Measurements from ENCODE around the gene KRT76. TPM values are rescaled to one million over a fixed set of nuclear protein-coding genes. Genes with fewer than 3 reads are reported as not detected.
"Not testable (repeated sequence)": the region's sequence is repeated elsewhere in the genome, so short reads cannot be mapped to it uniquely, and the experiment has no call there.

Gene KRT76
- total RNA-seq, 1 experiment from 2014 or later: not detected

- DNase-seq (ENCODE audit: low read depth): no peak
Observed at GRCh38 chr12:52781399-52782082, 4.4 kb upstream of the KRT76 start.

DNA sequence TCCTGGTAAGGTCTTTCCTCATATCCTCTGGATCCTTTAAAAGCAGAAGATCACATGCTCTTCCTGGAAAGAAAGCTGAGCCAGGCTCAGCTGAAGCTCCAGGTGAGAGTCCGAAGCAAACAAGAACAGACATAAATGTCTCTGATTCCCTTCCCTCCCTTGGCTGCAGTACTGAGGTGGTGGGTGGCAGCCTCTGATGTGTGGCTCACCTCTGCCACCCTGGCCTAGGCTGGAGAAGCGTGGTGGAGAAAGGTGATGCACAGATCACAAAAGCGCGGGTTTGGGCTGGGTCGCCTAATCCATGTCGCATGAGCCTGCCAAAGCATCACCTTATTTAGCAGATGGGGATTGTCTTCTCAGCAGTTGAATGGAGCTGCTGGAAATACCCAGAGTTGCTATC, 2.8 kb upstream of the KRT76 start:
- DNase-seq (ENCODE audit: low read depth): no peak

GRCh38 chr12:52778833-52779232, 1.7 kb upstream of the KRT76 start:
- DNase-seq (ENCODE audit: low read depth): no peak

DNA sequence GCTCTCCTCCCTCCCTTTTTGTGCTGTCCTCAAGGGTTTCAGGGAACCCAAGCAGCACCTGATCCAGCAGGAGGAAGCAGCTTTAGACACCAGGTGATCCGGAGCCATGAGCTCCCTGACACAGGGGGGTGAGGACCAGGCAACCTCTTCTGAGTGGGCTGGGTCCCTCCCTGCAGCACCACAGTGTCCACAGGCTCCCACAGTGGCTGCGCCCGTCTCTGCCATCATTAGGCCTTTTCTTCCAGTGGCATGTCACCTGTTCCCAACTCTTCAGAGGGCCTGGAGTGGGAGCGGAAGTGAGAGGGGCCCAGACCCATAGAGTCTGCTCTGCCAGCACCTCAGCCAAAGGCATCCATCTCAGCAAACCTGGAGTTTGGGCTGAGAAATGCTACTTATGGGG, 421 bp upstream of the KRT76 start:
- DNase-seq (ENCODE audit: low read depth): no peak

DNA sequence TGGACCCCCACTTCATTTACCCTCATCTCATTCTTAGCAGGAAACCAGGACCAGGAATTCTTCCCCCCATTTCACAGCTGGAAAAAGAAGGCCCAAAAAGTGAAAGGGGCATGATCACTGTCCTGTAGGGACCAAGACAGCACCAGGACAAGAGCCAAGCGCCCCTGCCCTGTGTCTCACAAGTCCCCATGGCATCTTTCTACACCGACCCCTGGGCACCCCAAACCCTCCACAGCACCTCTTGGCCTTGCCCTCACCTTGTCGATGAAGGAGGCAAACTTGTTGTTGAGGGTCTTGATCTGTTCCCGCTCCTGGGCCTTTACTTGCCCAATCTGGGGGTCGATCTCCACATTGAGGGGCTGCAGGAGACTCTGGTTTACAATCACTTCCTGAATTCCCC, 710 bp downstream of the KRT76 start:
- DNase-seq (ENCODE audit: low read depth): no peak

GRCh38 chr12:52774629-52775250, 2.4 kb downstream of the KRT76 start:
- no peak for DNase-seq (ENCODE audit: low read depth)

DNA sequence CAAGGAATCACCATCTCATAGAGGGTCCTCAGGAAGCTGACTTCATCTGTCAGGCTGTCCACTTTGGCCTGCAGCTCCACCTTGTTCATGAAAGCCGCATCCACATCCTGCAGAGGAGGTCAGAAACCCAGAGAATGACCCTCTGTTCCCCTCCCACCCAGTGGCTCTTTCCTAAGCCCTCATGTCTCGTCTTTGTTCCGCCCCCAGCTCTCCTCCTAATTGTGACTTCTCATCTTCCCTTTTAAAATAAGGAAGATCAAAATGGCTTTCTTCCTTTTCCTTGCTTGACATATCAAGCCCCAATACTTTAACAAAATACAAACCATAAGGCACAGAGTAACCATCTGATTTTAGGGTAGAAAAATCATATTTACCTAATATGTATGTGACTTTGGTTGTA, 4.4 kb downstream of the KRT76 start:
- DNase-seq (ENCODE audit: low read depth): no peak

DNA sequence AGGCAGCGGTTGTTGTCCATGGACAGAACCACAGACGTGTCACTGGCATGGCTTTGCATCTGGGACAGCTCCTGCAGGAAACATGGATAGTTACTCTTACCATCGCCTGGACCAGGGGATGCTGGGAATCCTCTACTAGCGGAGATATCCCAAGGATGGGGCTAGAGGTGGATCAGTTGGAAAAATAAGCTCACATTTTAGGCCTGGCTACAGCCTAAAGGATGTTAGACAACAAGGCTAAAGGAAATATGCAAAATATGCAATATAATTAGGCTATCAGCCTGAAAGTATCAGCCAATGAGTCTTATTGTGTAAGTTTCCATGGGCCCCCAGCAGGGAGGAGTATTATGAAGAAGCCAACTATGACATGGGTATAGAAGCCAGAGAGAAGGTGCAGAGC, 5.0 kb downstream of the KRT76 start:
- no peak for DNase-seq (ENCODE audit: low read depth)

GRCh38 chr12:52771505-52771904, 5.6 kb downstream of the KRT76 start:
- DNase-seq (ENCODE audit: low read depth): no peak

DNA sequence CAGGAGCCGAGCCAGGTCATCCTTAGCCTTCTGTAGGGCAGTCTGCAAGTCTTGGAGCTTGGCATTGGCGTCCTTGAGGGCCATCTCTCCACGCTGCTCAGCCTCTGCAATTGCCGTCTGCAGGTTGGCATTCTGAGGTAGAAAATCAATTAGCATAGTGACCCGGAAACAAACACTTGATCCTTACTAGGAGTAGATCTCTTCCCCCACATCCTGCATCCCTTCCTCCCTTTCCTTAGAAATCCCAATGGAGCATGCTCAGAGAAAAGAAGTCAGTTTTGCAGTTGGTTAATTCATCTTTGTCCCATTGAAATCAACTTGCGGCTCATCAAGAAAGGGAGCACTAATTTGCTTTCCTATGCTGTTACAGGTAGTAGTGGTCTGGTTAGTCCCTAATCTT, 6.1 kb downstream of the KRT76 start:
- no peak for DNase-seq (ENCODE audit: low read depth)

DNA sequence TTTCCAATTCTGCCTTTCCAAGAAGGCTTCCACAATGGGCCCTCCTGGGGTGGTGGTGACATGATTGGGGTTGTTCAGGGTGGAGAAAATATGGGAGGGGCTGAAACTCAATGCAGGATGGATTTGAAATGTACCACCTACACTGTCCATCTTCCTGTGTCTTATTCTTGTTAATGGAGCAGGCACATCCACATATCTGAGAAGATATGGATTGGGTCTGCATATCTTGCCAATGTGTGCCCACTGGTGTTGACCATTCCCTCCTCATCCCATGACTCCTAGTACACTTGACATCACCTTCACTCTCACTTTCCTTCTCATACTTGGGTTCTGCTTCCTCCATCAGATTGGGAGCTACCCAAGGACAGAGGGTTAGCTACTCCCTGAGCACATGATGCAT, 7.2 kb downstream of the KRT76 start:
- no peak for DNase-seq (ENCODE audit: low read depth)

DNA sequence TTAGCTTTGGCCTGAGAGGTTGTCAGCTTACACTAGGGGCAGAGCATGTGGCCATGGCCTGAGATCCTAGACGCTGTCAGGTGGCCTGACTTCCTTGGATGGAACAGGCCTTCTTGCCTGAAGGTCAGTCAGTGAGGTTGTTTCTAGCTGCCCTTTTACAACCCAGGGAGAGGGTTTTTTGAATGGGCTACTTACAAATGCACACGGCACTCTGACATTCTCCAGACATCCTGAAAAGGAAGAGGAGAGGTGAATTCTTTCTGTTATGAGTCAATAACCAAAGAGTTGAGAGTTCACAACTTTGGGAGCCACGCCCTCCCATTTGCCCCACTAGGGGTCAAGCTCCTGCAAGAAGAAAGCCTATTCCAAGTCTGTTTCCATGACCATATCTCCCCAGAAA, 7.8 kb downstream of the KRT76 start:
- DNase-seq (ENCODE audit: low read depth): no peak

GRCh38 chr12:52768479-52769200, 8.5 kb downstream of the KRT76 start:
- no peak for DNase-seq (ENCODE audit: low read depth)

DNA sequence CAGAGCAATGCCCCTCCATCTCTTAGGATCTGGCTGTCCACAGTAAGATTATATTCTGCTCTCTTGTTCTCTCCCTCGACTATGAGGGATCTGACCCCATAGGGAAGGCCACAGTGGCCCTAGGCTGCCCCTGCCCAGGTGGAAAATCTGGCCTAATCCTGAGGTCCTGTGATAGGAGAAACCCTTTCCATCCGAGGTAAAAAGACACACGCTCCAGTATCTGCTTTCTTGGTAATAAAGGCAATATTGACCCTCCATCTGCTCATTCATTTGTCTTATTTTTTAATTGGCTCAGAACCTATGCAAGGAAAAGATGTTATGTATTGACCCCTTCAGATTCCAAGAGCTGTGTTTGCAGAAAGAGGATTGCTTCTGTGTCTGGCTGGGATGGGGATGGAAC, 9.7 kb downstream of the KRT76 start:
- no peak for DNase-seq (ENCODE audit: low read depth)

DNA sequence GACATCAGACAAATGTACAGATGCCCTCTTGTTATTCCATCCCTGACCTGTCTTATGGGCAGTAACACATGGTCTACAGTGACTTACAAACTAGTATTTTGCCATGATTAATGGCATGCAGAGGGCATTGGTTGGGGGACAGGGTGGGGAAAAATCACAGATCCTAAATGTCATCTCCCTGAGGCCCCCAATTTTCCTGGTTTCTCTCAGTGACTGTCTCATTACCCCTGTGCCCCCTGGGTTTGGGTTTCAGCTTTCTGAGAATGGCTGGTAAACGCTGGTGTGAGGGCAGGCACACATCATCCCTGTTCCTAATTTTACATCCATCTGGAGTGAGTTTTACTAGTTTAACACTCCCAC, 10.1 kb downstream of the KRT76 start:
- DNase-seq (ENCODE audit: low read depth): no peak

GRCh38 chr12:52766351-52767019, 10.7 kb downstream of the KRT76 start:
- no peak for DNase-seq (ENCODE audit: low read depth)

DNA sequence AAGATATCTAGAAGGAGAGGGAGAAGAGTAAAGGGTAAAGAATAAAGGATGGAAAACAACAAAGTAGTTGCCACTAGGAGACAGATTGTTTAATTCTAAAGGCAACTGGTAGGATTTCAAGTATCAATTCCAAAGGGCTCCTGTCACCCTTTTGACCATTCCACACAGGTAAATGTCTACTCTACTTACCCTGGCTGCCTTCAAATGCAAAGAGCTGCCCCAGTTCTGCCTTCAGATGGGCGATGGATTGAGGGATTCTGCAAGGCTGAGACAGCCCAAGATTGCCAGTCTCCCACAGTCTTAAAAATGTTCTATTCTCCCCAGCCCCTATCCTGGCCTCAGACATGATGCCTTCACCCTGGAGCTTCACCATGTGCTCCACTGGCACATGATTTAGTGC, 11.4 kb downstream of the KRT76 start:
- DNase-seq (ENCODE audit: low read depth): no peak

GRCh38 chr12:52763991-52764390, 13.2 kb downstream of the KRT76 start:
- DNase-seq (ENCODE audit: low read depth): no peak

GRCh38 chr12:52763036-52763659, 14.0 kb downstream of the KRT76 start:
- DNase-seq (ENCODE audit: low read depth): no peak

DNA sequence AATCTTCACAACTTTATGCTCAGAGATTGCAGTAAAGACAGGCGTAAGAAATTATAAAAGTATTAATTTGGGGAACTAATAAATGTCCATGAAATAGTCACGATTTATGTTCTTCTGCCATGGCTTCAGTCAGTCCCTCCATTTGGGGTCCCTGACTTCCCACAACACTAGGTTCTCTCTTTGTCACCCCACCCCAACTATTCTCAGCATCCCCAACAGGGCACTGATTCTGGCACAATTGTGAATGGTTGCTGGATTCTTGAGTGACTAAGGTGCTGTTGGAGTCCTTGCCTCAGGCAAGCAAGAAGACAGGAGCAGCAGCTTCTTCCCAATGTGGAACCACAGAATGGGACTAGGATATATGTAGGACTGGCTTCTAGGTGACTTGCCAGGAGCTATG, 15.3 kb downstream of the KRT76 start:
- no peak for DNase-seq (ENCODE audit: low read depth)

DNA sequence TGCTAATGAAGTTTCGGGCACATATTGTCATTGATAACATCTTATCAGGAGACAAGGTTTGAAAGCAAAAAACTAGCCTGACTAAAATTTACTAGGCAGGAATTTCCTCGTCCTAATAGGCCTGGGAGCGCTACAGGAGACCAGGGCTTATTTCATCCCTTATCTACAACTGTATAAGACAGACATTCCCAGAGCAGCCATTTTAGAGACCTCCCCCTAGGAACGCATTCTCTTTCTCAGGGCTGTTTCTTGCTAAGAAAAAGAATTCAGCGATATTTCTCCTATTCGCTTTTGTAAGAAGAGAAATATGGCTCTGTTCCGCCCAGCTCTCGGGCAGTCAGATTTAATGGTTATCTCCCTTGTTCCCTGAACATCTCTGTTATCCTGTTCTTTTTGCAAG, 15.9 kb downstream of the KRT76 start:
- DNase-seq (ENCODE audit: low read depth): not testable (repeated sequence)

- DNase-seq (ENCODE audit: low read depth): no peak
Observed at GRCh38 chr12:52760623-52761022, 16.5 kb downstream of the KRT76 start.
